Skeletal muscle cell (primary cell): ENCODE measurements around the gene CNBP.
A peak's percentile ranks its signal among the peaks of the same experiment; 100 is the strongest.
"Not testable (repeated sequence)": the region's sequence is repeated elsewhere in the genome, so short reads cannot be mapped to it uniquely, and the experiment has no call there.

Experiments
- DNase-seq: peaks from one replicate; pipeline ENCODE4 v3.0.0-alpha.2; 2010; ENCODE audit warnings: low read depth
- H3K4me3 ChIP-seq: 2 replicates; pipeline ENCODE4 v1.5.1; 2011; ENCODE audit warnings: low read depth, mild to moderate bottlenecking, control low read depth, low read length, moderate library complexity

CNBP gene

GRCh38 chr3:129183569-129184395 lies at the start of gene CNBP:
Gene CNBP, minus strand, starts transcription at chr3:129183896. Its CDS starts 12,139 bp downstream, at chr3:129171757.
- peak within 1 kb of the TSS; percentile 84 for H3K4me3 ChIP-seq
- peak; percentile 84 for DNase-seq

- H3K4me3 ChIP-seq = no peak overlapping the region
- DNase-seq = no peak
Observed at GRCh38 chr3:129231331-129232119, 47.8 kb upstream of the CNBP start.

- DNase-seq = no peak
- no peak overlapping the region for H3K4me3 ChIP-seq
Observed at GRCh38 chr3:129230311-129231019, 46.8 kb upstream of the CNBP start.

- DNase-seq = no peak
- H3K4me3 ChIP-seq = no peak overlapping the region
Observed at GRCh38 chr3:129228891-129229585, 45.3 kb upstream of the CNBP start.

GRCh38 chr3:129226374-129226773 lies 42.7 kb upstream of the CNBP start:
- DNase-seq = peak; percentile 83
- H3K4me3 ChIP-seq = no peak overlapping the region

- H3K4me3 ChIP-seq = no peak overlapping the region
- DNase-seq = no peak
Observed at GRCh38 chr3:129224984-129225393, 41.3 kb upstream of the CNBP start.

GRCh38 chr3:129224387-129224786 lies 40.7 kb upstream of the CNBP start:
- H3K4me3 ChIP-seq, DNase-seq: not testable (repeated sequence)

- no peak for DNase-seq
- no peak overlapping the region for H3K4me3 ChIP-seq
Observed at GRCh38 chr3:129218742-129219141, 35.0 kb upstream of the CNBP start.

GRCh38 chr3:129213238-129213637 lies 29.5 kb upstream of the CNBP start:
- no peak for DNase-seq
- H3K4me3 ChIP-seq = no peak overlapping the region

GRCh38 chr3:129211772-129212171 lies 28.1 kb upstream of the CNBP start:
- no peak overlapping the region for H3K4me3 ChIP-seq
- peak; percentile 54 for DNase-seq

GRCh38 chr3:129211345-129211744 lies 27.6 kb upstream of the CNBP start:
- H3K4me3 ChIP-seq = no peak overlapping the region
- DNase-seq = no peak

GRCh38 chr3:129207479-129207878 lies 23.8 kb upstream of the CNBP start:
- no peak for DNase-seq
- H3K4me3 ChIP-seq = no peak overlapping the region

- H3K4me3 ChIP-seq = no peak overlapping the region
- no peak for DNase-seq
Observed at GRCh38 chr3:129205109-129205832, 21.6 kb upstream of the CNBP start.

GRCh38 chr3:129204473-129204872 lies 20.8 kb upstream of the CNBP start:
- no peak for DNase-seq

GRCh38 chr3:129199366-129199765 lies 15.7 kb upstream of the CNBP start:
- no peak for DNase-seq
- H3K4me3 ChIP-seq = no peak overlapping the region

More at GRCh38 chr3:129204473-129204872, 20.8 kb upstream of the CNBP start:
- no peak overlapping the region for H3K4me3 ChIP-seq

GRCh38 chr3:129197321-129197720 lies 13.6 kb upstream of the CNBP start:
- DNase-seq = no peak
- no peak overlapping the region for H3K4me3 ChIP-seq

GRCh38 chr3:129196601-129197000 lies 12.9 kb upstream of the CNBP start:
- H3K4me3 ChIP-seq = no peak overlapping the region
- no peak for DNase-seq

- H3K4me3 ChIP-seq = peak overlapping the region; percentile 30
- peak; percentile 83 for DNase-seq
Observed at GRCh38 chr3:129195731-129196256, 12.1 kb upstream of the CNBP start.
